DOHH2 (cell line): ENCODE results near the gene HOXC4.

ENCODE experiments used
- EZH2phosphoT487 ChIP-seq: fragments of 200-600 bp; sonication (generic); IDR thresholded peaks from 2 replicates; pipeline ENCODE4 v1.6.1; 2017; ENCODE audit warnings: borderline replicate concordance, mild to moderate bottlenecking, antibody characterized with exemption, low read length, moderate library complexity, mixed read lengths
- TF ChIP-seq, protein P1 (sequence below): fragments of 200-600 bp; sonication (generic); IDR thresholded peaks from one replicate; pipeline ENCODE4 v1.5.1; 2014; ENCODE audit warnings: antibody characterized with exemption, mild to moderate bottlenecking, low read depth, low read length; ENCODE audit not compliant: poor library complexity, severe bottlenecking

DNA sequence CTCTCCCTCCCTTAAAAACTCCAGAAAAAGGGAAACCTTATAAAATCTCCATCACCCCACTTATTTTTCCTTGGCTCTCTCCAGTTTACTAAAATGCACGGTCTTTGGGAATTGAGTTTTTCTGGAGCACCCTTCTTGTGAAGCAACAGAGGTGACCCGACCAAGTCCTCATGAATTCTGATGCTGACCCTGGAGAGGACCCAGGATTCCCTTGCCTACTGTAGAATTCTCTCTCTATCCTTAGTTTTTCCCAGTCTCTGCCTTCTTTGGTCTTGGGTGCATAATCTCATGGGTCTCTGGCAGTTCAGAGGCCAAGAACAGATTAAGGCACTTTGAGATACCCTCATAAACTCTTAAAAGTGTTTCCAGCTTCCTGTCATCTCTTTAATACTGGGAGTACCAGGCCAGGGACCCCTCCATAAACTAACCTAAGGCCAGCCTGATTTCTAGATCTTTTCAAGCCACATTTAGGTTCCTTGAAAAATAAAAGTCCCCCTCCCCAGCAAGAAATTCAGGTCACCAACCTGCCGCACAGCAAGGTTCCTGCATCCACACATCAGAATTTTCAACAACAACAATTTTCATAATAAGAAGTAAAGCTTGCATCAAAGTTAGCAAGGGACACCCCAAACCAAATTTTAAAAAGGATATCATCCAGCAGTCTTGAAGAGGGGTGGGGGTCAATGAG, 5.1 kb upstream of the HOXC4 start:
- TF ChIP-seq, protein P1, sequence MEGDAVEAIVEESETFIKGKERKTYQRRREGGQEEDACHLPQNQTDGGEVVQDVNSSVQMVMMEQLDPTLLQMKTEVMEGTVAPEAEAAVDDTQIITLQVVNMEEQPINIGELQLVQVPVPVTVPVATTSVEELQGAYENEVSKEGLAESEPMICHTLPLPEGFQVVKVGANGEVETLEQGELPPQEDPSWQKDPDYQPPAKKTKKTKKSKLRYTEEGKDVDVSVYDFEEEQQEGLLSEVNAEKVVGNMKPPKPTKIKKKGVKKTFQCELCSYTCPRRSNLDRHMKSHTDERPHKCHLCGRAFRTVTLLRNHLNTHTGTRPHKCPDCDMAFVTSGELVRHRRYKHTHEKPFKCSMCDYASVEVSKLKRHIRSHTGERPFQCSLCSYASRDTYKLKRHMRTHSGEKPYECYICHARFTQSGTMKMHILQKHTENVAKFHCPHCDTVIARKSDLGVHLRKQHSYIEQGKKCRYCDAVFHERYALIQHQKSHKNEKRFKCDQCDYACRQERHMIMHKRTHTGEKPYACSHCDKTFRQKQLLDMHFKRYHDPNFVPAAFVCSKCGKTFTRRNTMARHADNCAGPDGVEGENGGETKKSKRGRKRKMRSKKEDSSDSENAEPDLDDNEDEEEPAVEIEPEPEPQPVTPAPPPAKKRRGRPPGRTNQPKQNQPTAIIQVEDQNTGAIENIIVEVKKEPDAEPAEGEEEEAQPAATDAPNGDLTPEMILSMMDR = no peak
- no peak for TF ChIP-seq EZH2phosphoT487
